Neural progenitor cell (in vitro differentiated cells): ENCODE data around the gene SLC25A13. TPM values are rescaled to one million over a fixed set of nuclear protein-coding genes. Genes with fewer than 3 reads are reported as not detected.

Experiments
- DNase-seq: peaks from one replicate; pipeline ENCODE4 v3.0.0-alpha.2; 2016; ENCODE audit warnings: low spot score
- H2AFZ ChIP-seq: fragments of 200-600 bp; sonication (generic); replicated peaks from 2 replicates; pipeline ENCODE4 v1.6.1; 2016; ENCODE audit warnings: antibody characterized with exemption
- H3F3A ChIP-seq: fragments of 200-600 bp; sonication (generic); 2 replicates; pipeline ENCODE4 v1.6.1; 2016; ENCODE audit warnings: antibody characterized with exemption, low read depth
- H3K27ac ChIP-seq: fragments of 200-600 bp; sonication (generic); 2 replicates; pipeline ENCODE4 v1.5.1; 2016; ENCODE audit warnings: mild to moderate bottlenecking
- H3K27me3 ChIP-seq: fragments of 200-600 bp; sonication (generic); 2 replicates; pipeline ENCODE4 v1.6.1; 2016; ENCODE audit warnings: mild to moderate bottlenecking, moderate library complexity
- H3K36me3 ChIP-seq: fragments of 200-600 bp; sonication (generic); 2 replicates; pipeline ENCODE4 v1.5.1; 2016
- H3K4me1 ChIP-seq: fragments of 200-600 bp; sonication (generic); 2 replicates; pipeline ENCODE4 v1.6.1; 2016; ENCODE audit warnings: mixed run types
- H3K4me2 ChIP-seq: fragments of 200-600 bp; sonication (generic); 2 replicates; pipeline ENCODE4 v1.6.1; 2016
- H3K4me3 ChIP-seq: fragments of 200-600 bp; sonication (generic); 2 replicates; pipeline ENCODE4 v1.5.1; 2016
- H3K79me2 ChIP-seq: fragments of 200-600 bp; sonication (generic); 2 replicates; pipeline ENCODE4 v1.6.1; 2016; ENCODE audit warnings: low read depth
- H3K9ac ChIP-seq: fragments of 200-600 bp; sonication (generic); 2 replicates; pipeline ENCODE4 v1.6.1; 2016
- H3K9me3 ChIP-seq: fragments of 200-600 bp; sonication (generic); 2 replicates; pipeline ENCODE4 v1.5.1; 2016; ENCODE audit warnings: low read depth
- H4K20me1 ChIP-seq: fragments of 200-600 bp; sonication (generic); 2 replicates; pipeline ENCODE4 v1.6.1; 2016; ENCODE audit warnings: low read depth
- H3K27ac Mint-ChIP-seq: 3 replicates; pipeline ENCODE4 v1.8.0; 2021; ENCODE audit warnings: mixed read lengths
- H3K27me3 Mint-ChIP-seq: 2 replicates; pipeline ENCODE4 v1.8.0; 2022; ENCODE audit warnings: low read depth, mild to moderate bottlenecking, inconsistent platforms, moderate library complexity, mixed read lengths; ENCODE audit not compliant: insufficient read depth
- H3K36me3 Mint-ChIP-seq: 3 replicates; pipeline ENCODE4 v1.8.0; 2021; ENCODE audit warnings: mixed read lengths
- H3K4me1 Mint-ChIP-seq: 3 replicates; pipeline ENCODE4 v1.8.0; 2021; ENCODE audit warnings: mixed read lengths
- H3K4me3 Mint-ChIP-seq: 3 replicates; pipeline ENCODE4 v1.8.0; 2021; ENCODE audit warnings: mild to moderate bottlenecking, moderate library complexity, mixed read lengths
- H3K9me3 Mint-ChIP-seq: 3 replicates; pipeline ENCODE4 v1.8.0; 2020; ENCODE audit warnings: mixed read lengths
- CTCF ChIP-seq: fragments of 200-600 bp; sonication (generic); IDR thresholded peaks from 2 replicates; pipeline ENCODE4 v1.5.1; 2017; ENCODE audit warnings: antibody characterized with exemption, mild to moderate bottlenecking
- EZH2 ChIP-seq: fragments of 200-600 bp; sonication (generic); IDR thresholded peaks from 2 replicates; pipeline ENCODE4 v1.6.1; 2017; ENCODE audit warnings: antibody characterized with exemption, mild to moderate bottlenecking, moderate library complexity
- EZH2phosphoT487 ChIP-seq: fragments of 200-600 bp; sonication (generic); IDR thresholded peaks from 2 replicates; pipeline ENCODE4 v1.6.1; 2017; ENCODE audit warnings: antibody characterized with exemption
- total RNA-seq: library from RNA; depleted of rRNA; stranded (reverse); fragments of >200 nt; gene quantifications from 2 replicates; pipeline ENCODE4 v1.2.3, GENCODE V29; 2015; ENCODE audit warnings: low replicate concordance

The SLC25A13 gene
- total RNA-seq, 1 donor from 2014 or later: 83.3 TPM

GRCh38 chr7:96217147-96217546 lies 104.8 kb downstream of the SLC25A13 start:
- H3K4me1 Mint-ChIP-seq: no peaks in the 10 kb centered on the region
- Histone ChIP-seq H3F3A (no peaks in the 10 kb centered on the region), H3K79me2 (no peaks in the 10 kb centered on the region), H2AFZ (no peak overlapping the region), H3K4me3 (no peak overlapping the region), H3K36me3 (no peaks in the 10 kb centered on the region), H3K9ac (no peak overlapping the region), H3K27me3 (no peaks in the 10 kb centered on the region), H3K27ac (no peak overlapping the region), H3K4me2 (no peak overlapping the region), H3K9me3 (no peaks in the 10 kb centered on the region), H3K4me1 (no peaks in the 10 kb centered on the region), H4K20me1 (no peaks in the 10 kb centered on the region)
- H3K27me3 Mint-ChIP-seq: no peaks in the 10 kb centered on the region
- no peak overlapping the region for H3K4me3 Mint-ChIP-seq
- H3K27ac Mint-ChIP-seq: no peak overlapping the region
- H3K36me3 Mint-ChIP-seq: peaks cover 3% of the 10 kb centered on the region
- H3K9me3 Mint-ChIP-seq: no peaks in the 10 kb centered on the region
- DNase-seq: no peak
- TF ChIP-seq EZH2phosphoT487: no peak
- TF ChIP-seq CTCF: no peak
- TF ChIP-seq EZH2: no peak

DNA sequence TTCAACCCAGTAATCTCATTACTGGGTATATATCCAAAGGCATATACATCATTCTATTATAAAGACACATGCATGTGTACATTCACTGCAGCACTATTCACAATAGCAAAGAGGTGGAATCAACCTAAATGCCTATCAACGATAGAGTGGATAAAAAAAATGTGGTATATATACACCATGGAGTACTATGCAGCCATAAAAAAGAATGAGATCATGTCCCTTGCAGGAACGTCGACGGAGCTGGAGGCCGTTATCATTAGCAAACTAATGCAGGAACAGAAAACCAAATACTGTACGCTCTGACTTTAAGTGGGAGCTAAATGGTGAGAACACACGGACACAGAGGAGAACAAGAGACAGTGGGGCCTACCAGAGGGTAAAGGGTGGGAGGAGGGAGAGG lies 105.5 kb downstream of the SLC25A13 start:
- Histone ChIP-seq H3K9ac (no peak overlapping the region), H3F3A (no peaks in the 10 kb centered on the region), H3K27ac (no peak overlapping the region), H3K4me1 (no peaks in the 10 kb centered on the region), H3K4me2 (no peak overlapping the region), H3K4me3 (no peak overlapping the region), H3K79me2 (peaks cover 2% of the 10 kb centered on the region), H3K36me3 (no peaks in the 10 kb centered on the region), H3K27me3 (no peaks in the 10 kb centered on the region), H3K9me3 (no peaks in the 10 kb centered on the region), H2AFZ (no peak overlapping the region), H4K20me1 (no peaks in the 10 kb centered on the region)
- H3K27me3 Mint-ChIP-seq: no peaks in the 10 kb centered on the region
- no peak overlapping the region for H3K27ac Mint-ChIP-seq
- no peak overlapping the region for H3K4me3 Mint-ChIP-seq
- no peak for TF ChIP-seq CTCF
- TF ChIP-seq EZH2: no peak
- TF ChIP-seq EZH2phosphoT487: no peak
- H3K4me1 Mint-ChIP-seq: no peaks in the 10 kb centered on the region
- peaks cover 3% of the 10 kb centered on the region for H3K36me3 Mint-ChIP-seq
- H3K9me3 Mint-ChIP-seq: no peaks in the 10 kb centered on the region
- DNase-seq: no peak

DNA sequence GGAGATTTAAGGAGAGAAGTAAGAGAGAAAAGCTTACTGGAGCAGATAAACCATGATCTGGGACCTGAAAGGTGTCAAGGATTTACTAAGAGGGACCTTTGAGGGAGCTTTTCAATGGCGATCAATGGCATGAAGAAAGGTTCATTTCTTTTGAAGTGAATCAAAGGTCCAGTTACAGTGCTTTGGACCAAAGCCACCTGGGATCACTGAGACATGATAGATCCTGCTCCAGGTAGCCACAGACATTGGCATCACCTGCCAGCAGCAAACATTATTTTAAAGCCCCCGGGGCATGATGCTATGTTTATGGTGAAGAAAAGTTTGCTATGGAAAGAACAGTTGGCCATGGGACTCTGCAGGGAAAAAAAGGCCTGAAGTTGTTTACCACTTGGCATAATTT lies 109.4 kb downstream of the SLC25A13 start:
- Mint-ChIP-seq H3K27me3 (no peaks in the 10 kb centered on the region), H3K36me3 (peaks cover 7% of the 10 kb centered on the region), H3K9me3 (no peaks in the 10 kb centered on the region), H3K4me3 (no peak overlapping the region), H3K27ac (peak overlapping the region; percentile 43), H3K4me1 (peaks cover 10% of the 10 kb centered on the region)
- Histone ChIP-seq H3K27ac (no peak overlapping the region), H4K20me1 (no peaks in the 10 kb centered on the region), H3K27me3 (no peaks in the 10 kb centered on the region), H3F3A (peaks cover 4% of the 10 kb centered on the region), H2AFZ (no peak overlapping the region), H3K9me3 (no peaks in the 10 kb centered on the region), H3K4me1 (peaks cover 17% of the 10 kb centered on the region), H3K36me3 (no peaks in the 10 kb centered on the region), H3K4me3 (no peak overlapping the region), H3K9ac (no peak overlapping the region), H3K4me2 (no peak overlapping the region), H3K79me2 (peaks cover 3% of the 10 kb centered on the region)
- TF ChIP-seq EZH2: no peak
- no peak for TF ChIP-seq EZH2phosphoT487
- TF ChIP-seq CTCF: no peak
- no peak for DNase-seq

GRCh38 chr7:96211954-96212353 lies 109.9 kb downstream of the SLC25A13 start:
- Mint-ChIP-seq H3K4me3 (no peak overlapping the region), H3K27ac (peak overlapping the region; percentile 43)

More at GRCh38 chr7:96211954-96212353, 109.9 kb downstream of the SLC25A13 start:
- Mint-ChIP-seq H3K4me1 (peaks cover 10% of the 10 kb centered on the region), H3K36me3 (peaks cover 8% of the 10 kb centered on the region), H3K9me3 (no peaks in the 10 kb centered on the region), H3K27me3 (no peaks in the 10 kb centered on the region)
- Histone ChIP-seq H3F3A (peaks cover 4% of the 10 kb centered on the region), H3K79me2 (peaks cover 3% of the 10 kb centered on the region), H2AFZ (no peak overlapping the region), H3K36me3 (no peaks in the 10 kb centered on the region), H3K4me2 (no peak overlapping the region), H3K27me3 (no peaks in the 10 kb centered on the region), H3K4me1 (peaks cover 17% of the 10 kb centered on the region), H3K9me3 (no peaks in the 10 kb centered on the region), H3K27ac (no peak overlapping the region), H4K20me1 (no peaks in the 10 kb centered on the region), H3K9ac (no peak overlapping the region), H3K4me3 (no peak overlapping the region)
- TF ChIP-seq EZH2phosphoT487 (no peak), EZH2 (no peak)
- DNase-seq: no peak
